Activated T-cell treated with anti-CD3 and anti-CD28 coated beads, Interleukin-2, amount 50 U/mL, for 4 hours (primary cell): Measurements from ENCODE around the gene BRK1. TPM values are rescaled to one million over a fixed set of nuclear protein-coding genes. Genes with fewer than 3 reads are reported as not detected.

Experiments
- total RNA-seq, 3 donors: library from RNA; stranded (reverse); gene quantifications; one replicate each; pipeline ENCODE4 v1.2.1, GENCODE V29; 2021

Gene BRK1
- total RNA-seq, 3 donors from 2014 or later = 93.5 to 104 (median 96.6) TPM

Other genes starting within 250 kb of the BRK1 start
- not detected for gene CIDEC, start 235.4 kb upstream of the BRK1 start, total RNA-seq
- gene JAGN1, start 225.1 kb upstream of the BRK1 start, total RNA-seq = 10 to 100 TPM; 39.2 to 42.3 (median 41.2) TPM
- gene IL17RE, start 212.8 kb upstream of the BRK1 start, total RNA-seq = under 1 TPM; 0.47 to 0.73 (median 0.61) TPM
- gene IL17RC, start 198.6 kb upstream of the BRK1 start, total RNA-seq = under 1 TPM; 0.27 to 0.53 (median 0.40) TPM
- gene CRELD1, start 181.8 kb upstream of the BRK1 start, total RNA-seq = 10 to 100 TPM; 11.0 to 15.6 (median 13.0) TPM
- gene PRRT3, start 163.3 kb upstream of the BRK1 start, total RNA-seq = 1 to 10 TPM; 6.7 to 7.6 (median 7.5) TPM
- 10 to 100 TPM; 47.1 to 58.8 (median 47.7) TPM for gene EMC3, start 128.8 kb upstream of the BRK1 start, total RNA-seq
- gene FANCD2, start 89.2 kb upstream of the BRK1 start, total RNA-seq = 10 to 100 TPM; 33.8 to 34.8 (median 34.5) TPM
- gene FANCD2OS, start 7.4 kb upstream of the BRK1 start, total RNA-seq = not detected
- 10 to 100 TPM; 29.6 to 32.7 (median 30.4) TPM for gene VHL, start 26.1 kb downstream of the BRK1 start, total RNA-seq
- 1 to 10 TPM; 2.1 to 3.8 (median 3.0) TPM for gene IRAK2, start 49.2 kb downstream of the BRK1 start, total RNA-seq
- 10 to 100 TPM; 66.5 to 70.2 (median 66.5) TPM for gene TATDN2, start 132.8 kb downstream of the BRK1 start, total RNA-seq
- gene GHRL, start 177.3 kb downstream of the BRK1 start, total RNA-seq = under 1 TPM; 0.45 to 0.96 (median 0.63) TPM
- 100 to 1,000 TPM; 143 to 154 (median 153) TPM for gene SEC13, start 205.4 kb downstream of the BRK1 start, total RNA-seq